Right lobe of liver (tissue), 4 donors: Measurements from ENCODE around the gene NT5C1A.

Experiments used
- CTCF ChIP-seq, 4 donors: fragments of 200-600 bp in 3 of 4; fragments of 450-650 bp in 1 of 4; IDR thresholded peaks; one replicate each; pipeline versions ENCODE4 v1.5.1 to v1.8.0; 2016 to 2022; ENCODE audit warnings: antibody characterized with exemption in 4 of 4, mild to moderate bottlenecking in 2 of 4
- POLR2A ChIP-seq: fragments of 450-650 bp; IDR thresholded peaks from one replicate; pipeline ENCODE4 v1.6.1; 2017; ENCODE audit warnings: antibody characterized with exemption, mild to moderate bottlenecking
- donor health status: DM: no; HTN: no; CAD: no.
- donor health status: DM: no; HTN: no; CAD: no.
- donor health status: DM: no; HTN: yes; CAD: no.

- TF ChIP-seq CTCF (IDR thresholded peaks at IDR 0.05) = no peak
- TF ChIP-seq POLR2A = no peak
Observed at GRCh38 chr1:39650431-39650830, 21.5 kb downstream of the NT5C1A start.
